ENCODE data around the gene NEMP1. TPM values are rescaled to one million over a fixed set of nuclear protein-coding genes. Genes with fewer than 3 reads are reported as not detected.

The NEMP1 gene
- total and polyA plus RNA-seq, 3 donors from 2014 or later: 15.9 to 18.2 (median 18.1) TPM

DNA sequence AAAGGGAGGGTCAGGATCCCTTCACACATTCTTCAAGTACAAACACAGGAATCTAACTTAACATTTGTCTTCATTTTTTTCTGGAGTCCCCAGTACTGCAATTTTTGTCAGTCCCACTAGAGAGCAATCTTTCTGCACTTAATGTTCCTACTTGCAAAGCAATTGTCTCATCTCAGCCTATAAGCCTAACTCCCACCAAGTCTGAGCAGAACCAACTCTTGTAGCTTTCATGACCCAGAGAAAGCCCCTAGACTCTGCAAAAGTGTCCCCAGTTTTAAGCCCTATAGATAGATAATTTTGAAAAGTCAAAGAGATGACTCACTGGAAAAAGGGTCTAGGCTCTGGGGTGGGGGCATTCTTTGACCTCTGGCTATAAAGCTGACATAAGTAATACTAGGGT is 70.4 kb downstream of the NEMP1 start:
- Histone ChIP-seq H3K4me1 (peaks cover 14% of the 10 kb centered on the region), H3K27me3 (no peaks in the 10 kb centered on the region), H3K4me3 (no peak overlapping the region), H3K9me3 (no peaks in the 10 kb centered on the region), H3K36me3 (ENCODE audit: low read depth, missing control alignments) (no peaks in the 10 kb centered on the region), H3K27ac (no peak overlapping the region)
- intact Hi-C loops (cut with DNase I; ENCODE audit: low total_unique reads): no loop called here
- no peak for DNase-seq
- TF ChIP-seq POLR2A (IDR thresholded peaks at IDR 0.05): no peak
- peak; percentile 26 to 70 (median 65) for TF ChIP-seq CTCF (IDR thresholded peaks at IDR 0.05)

DNA sequence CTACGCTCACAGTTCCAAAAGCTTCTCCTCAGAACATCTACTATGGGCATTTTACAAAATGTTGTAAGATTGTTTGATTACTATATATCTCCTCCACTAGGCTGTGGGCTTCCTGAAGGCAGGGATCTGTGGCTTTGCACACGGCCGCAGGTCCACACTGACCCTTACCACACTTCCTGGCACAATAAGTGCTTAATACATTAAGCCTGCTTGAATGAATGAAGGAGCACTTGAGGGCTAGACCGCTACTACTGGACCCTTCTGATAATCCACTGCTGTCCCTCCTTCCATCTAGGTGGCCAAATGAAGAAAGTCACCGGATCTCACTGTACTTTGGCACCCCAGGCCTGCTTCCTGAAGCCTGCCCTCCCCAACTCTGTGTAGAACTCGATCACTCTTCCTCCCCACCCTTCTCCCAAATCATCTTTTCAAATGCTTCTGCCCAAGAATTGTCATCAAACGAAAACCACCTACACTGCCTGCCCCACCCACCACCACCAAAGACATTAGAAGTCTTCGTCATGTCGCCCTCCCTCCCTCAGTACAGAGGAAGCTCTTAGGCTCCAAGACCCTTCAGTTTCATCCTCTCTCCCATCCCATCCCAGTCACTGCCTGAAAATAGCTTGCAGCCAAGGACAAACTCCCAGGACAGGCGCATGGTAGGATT is 71.6 kb downstream of the NEMP1 start:
- no peak for DNase-seq
- WGBS, 2 donors: 38 to 39% methylated on average over 10 of the region's 10 CpGs
- no peaks in the 10 kb centered on the region for H3K36me3 ChIP-seq (ENCODE audit: low read depth, missing control alignments)
- H3K4me1 ChIP-seq: peaks cover 14% of the 10 kb centered on the region
- no peaks in the 10 kb centered on the region for H3K9me3 ChIP-seq
- no peak for TF ChIP-seq CTCF (IDR thresholded peaks at IDR 0.05)
- no peak for TF ChIP-seq POLR2A (IDR thresholded peaks at IDR 0.05)
- intact Hi-C loops (cut with DNase I; ENCODE audit: low total_unique reads): no loop called here
- no peak overlapping the region for H3K4me3 ChIP-seq
- peak overlapping the region in 1 of 2 donors; percentile 66 for H3K27ac ChIP-seq
- no peaks in the 10 kb centered on the region for H3K27me3 ChIP-seq

GRCh38 chr12:57005980-57006808 is 72.4 kb downstream of the NEMP1 start, which contains the start of gene ZBTB39:
TSS of gene ZBTB39 (minus strand) at chr12:57006546. CDS start at chr12:57004917, 1,629 bp downstream.
- intact Hi-C loops (cut with DNase I; ENCODE audit: low total_unique reads): no loop called here

More at GRCh38 chr12:57005980-57006808, 72.4 kb downstream of the NEMP1 start, which contains the start of gene ZBTB39:
- Histone ChIP-seq H3K36me3 (ENCODE audit: low read depth, missing control alignments) (no peaks in the 10 kb centered on the region), H3K4me1 (peaks cover 14% of the 10 kb centered on the region), H3K27me3 (no peaks in the 10 kb centered on the region), H3K9me3 (no peaks in the 10 kb centered on the region), H3K27ac (peak within 1 kb of the TSS; percentile 72 to 83), H3K4me3 (peak within 1 kb of the TSS; percentile 94 to 97)
- 0 to 1% methylated on average over 19 to 23 of the region's 94 CpGs for WGBS, 2 donors
- peak in 2 of 3 experiments; percentile 31 to 48 for TF ChIP-seq CTCF (IDR thresholded peaks at IDR 0.05)
- TF ChIP-seq POLR2A (IDR thresholded peaks at IDR 0.05): no peak
- DNase-seq: peak; percentile 58

Other genes starting within 250 kb of the NEMP1 start
- gene SDR9C7, start 144.4 kb downstream of the NEMP1 start, total RNA-seq: under 1 TPM in 1 of 2 donors, not detected in 1; 0.43 TPM
- gene SDR9C7, start 144.4 kb downstream of the NEMP1 start, polyA plus RNA-seq (ENCODE audit: insufficient read depth, low read depth, low replicate concordance): 0.46 TPM
- gene RDH16, start 121.2 kb downstream of the NEMP1 start, total RNA-seq: 1 to 10 TPM; 1.4 to 2.9 TPM
- gene RDH16, start 121.2 kb downstream of the NEMP1 start, polyA plus RNA-seq (ENCODE audit: insufficient read depth, low read depth, low replicate concordance): 0.83 TPM
- gene ZBTB39, start 72.2 kb downstream of the NEMP1 start, total RNA-seq: 10 to 100 TPM; 21.0 to 21.7 TPM
- gene ZBTB39, start 72.2 kb downstream of the NEMP1 start, polyA plus RNA-seq (ENCODE audit: insufficient read depth, low read depth, low replicate concordance): 15.3 TPM
- 1 to 10 TPM; 2.5 to 2.9 TPM for gene TAC3, start 62.3 kb downstream of the NEMP1 start, total RNA-seq
- gene TAC3, start 62.3 kb downstream of the NEMP1 start, polyA plus RNA-seq (ENCODE audit: insufficient read depth, low read depth, low replicate concordance): 3.9 TPM
- gene MYO1A, start 28.7 kb downstream of the NEMP1 start, total RNA-seq: 1 to 10 TPM; 5.9 to 7.6 TPM
- 5.4 TPM for gene MYO1A, start 28.7 kb downstream of the NEMP1 start, polyA plus RNA-seq (ENCODE audit: insufficient read depth, low read depth, low replicate concordance)
- gene NAB2, start 10.3 kb upstream of the NEMP1 start, total RNA-seq: 10 to 100 TPM; 45.7 to 59.5 TPM
- 31.4 TPM for gene NAB2, start 10.3 kb upstream of the NEMP1 start, polyA plus RNA-seq (ENCODE audit: insufficient read depth, low read depth, low replicate concordance)
- gene STAT6, start 32.6 kb upstream of the NEMP1 start, total RNA-seq: 10 to 100 TPM; 66.2 to 81.5 TPM
- gene STAT6, start 32.6 kb upstream of the NEMP1 start, polyA plus RNA-seq (ENCODE audit: insufficient read depth, low read depth, low replicate concordance): 53.2 TPM
- gene LRP1, start 49.7 kb upstream of the NEMP1 start, total RNA-seq: 100 to 1,000 TPM; 135 to 200 TPM
- gene LRP1, start 49.7 kb upstream of the NEMP1 start, polyA plus RNA-seq (ENCODE audit: insufficient read depth, low read depth, low replicate concordance): 82.4 TPM
- gene LRP1-AS, start 68.8 kb upstream of the NEMP1 start, total RNA-seq: not detected
- gene LRP1-AS, start 68.8 kb upstream of the NEMP1 start, polyA plus RNA-seq (ENCODE audit: insufficient read depth, low read depth, low replicate concordance): not detected
- 1 to 10 TPM; 7.5 to 7.7 TPM for gene NXPH4, start 138.0 kb upstream of the NEMP1 start, total RNA-seq
- gene NXPH4, start 138.0 kb upstream of the NEMP1 start, polyA plus RNA-seq (ENCODE audit: insufficient read depth, low read depth, low replicate concordance): 1.8 TPM
- gene SHMT2, start 150.9 kb upstream of the NEMP1 start, total RNA-seq: 10 to 100 TPM; 25.9 to 33.9 TPM
- 24.8 TPM for gene SHMT2, start 150.9 kb upstream of the NEMP1 start, polyA plus RNA-seq (ENCODE audit: insufficient read depth, low read depth, low replicate concordance)
- gene STAC3, start 172.4 kb upstream of the NEMP1 start, total RNA-seq: 10 to 100 TPM in 1 of 2 donors, 1 to 10 TPM in 1; 5.0 to 12.0 TPM
- 23.4 TPM for gene STAC3, start 172.4 kb upstream of the NEMP1 start, polyA plus RNA-seq (ENCODE audit: insufficient read depth, low read depth, low replicate concordance)

All from testis (tissue), 3 donors.